Upper lobe of left lung (tissue), 4 donors: ENCODE measurements around the gene LYSMD2.

Experiments used
- CTCF ChIP-seq, 6 experiments: fragments of 450-650 bp in 4 of 6; fragments of 200-600 bp in 2 of 6; sonication (generic) in 2 of 6; IDR thresholded peaks; one replicate each; pipeline ENCODE4 v1.5.1; 2016 to 2019; ENCODE audit warnings: antibody characterized with exemption in 6 of 6
- POLR2A ChIP-seq, 4 donors: fragments of 450-650 bp; IDR thresholded peaks; one replicate each; pipeline ENCODE4 v1.5.1; 2016 to 2017; ENCODE audit warnings: antibody characterized with exemption in 4 of 4, mild to moderate bottlenecking in 2 of 4

DNA sequence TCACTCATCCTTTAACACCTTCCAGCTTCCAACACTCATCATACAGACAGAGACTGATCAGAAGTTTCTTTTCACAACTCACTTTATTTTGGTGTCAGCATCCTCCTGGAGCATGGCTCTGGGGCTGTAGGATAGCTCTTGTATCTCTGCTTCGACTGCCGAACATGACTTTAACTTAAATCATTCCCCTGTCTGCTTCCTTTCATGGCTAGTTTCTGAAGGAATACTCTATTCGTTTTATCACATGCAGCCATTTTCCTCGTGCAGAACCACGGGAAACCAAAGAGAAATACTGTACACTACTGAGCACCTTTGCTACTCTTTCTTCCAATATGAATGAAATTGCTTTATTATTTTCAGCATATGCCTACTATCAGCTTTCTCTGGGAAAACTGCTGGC is 11.9 kb upstream of the LYSMD2 start:
- TF ChIP-seq POLR2A (IDR thresholded peaks at IDR 0.05) (no peak), CTCF (IDR thresholded peaks at IDR 0.05) (no peak)
